Left lobe of liver (tissue), 1 donor: ENCODE results near the gene DYNC1LI2. TPM values are rescaled to one million over a fixed set of nuclear protein-coding genes. Genes with fewer than 3 reads are reported as not detected.

Experiments
- total RNA-seq: library from RNA; stranded (reverse); gene quantifications from one replicate; pipeline ENCODE4 v1.2.1, GENCODE V29; 2021
- donor health status: DM: no; HTN: yes; CAD: no.

The DYNC1LI2 gene
- total RNA-seq, 1 donor from 2014 or later, result 44.0 TPM

Other genes with a start within 250 kb of the DYNC1LI2 start
- 39.0 TPM for gene TK2, start 201.5 kb downstream of the DYNC1LI2 start, total RNA-seq
- gene CKLF, start 199.0 kb downstream of the DYNC1LI2 start, total RNA-seq, result 10.5 TPM
- 0.98 TPM for gene CMTM1, start 185.2 kb downstream of the DYNC1LI2 start, total RNA-seq
- gene CMTM2, start 172.1 kb downstream of the DYNC1LI2 start, total RNA-seq, result not detected
- gene CMTM3, start 146.9 kb downstream of the DYNC1LI2 start, total RNA-seq, result 2.0 TPM
- 8.0 TPM for gene CMTM4, start 54.9 kb downstream of the DYNC1LI2 start, total RNA-seq
- gene TERB1, start 50.0 kb upstream of the DYNC1LI2 start, total RNA-seq, result not detected
- 19.5 TPM for gene NAE1, start 79.4 kb upstream of the DYNC1LI2 start, total RNA-seq
- not detected for gene CA7, start 92.8 kb upstream of the DYNC1LI2 start, total RNA-seq
- gene PDP2, start 128.9 kb upstream of the DYNC1LI2 start, total RNA-seq, result 12.3 TPM
- gene CDH16, start 167.3 kb upstream of the DYNC1LI2 start, total RNA-seq, result not detected
- 0.98 TPM for gene RRAD, start 173.9 kb upstream of the DYNC1LI2 start, total RNA-seq
- 42.6 TPM for gene CIAO2B, start 182.8 kb upstream of the DYNC1LI2 start, total RNA-seq
- gene CES2, start 183.9 kb upstream of the DYNC1LI2 start, total RNA-seq, result 286 TPM
- 80.3 TPM for gene CES3, start 209.7 kb upstream of the DYNC1LI2 start, total RNA-seq
- gene CES4A, start 237.0 kb upstream of the DYNC1LI2 start, total RNA-seq, result 67.7 TPM